Panc1 (cell line): ENCODE data around the gene CHMP4A.

Experiments used
- CTCF ChIP-seq: fragments of 450-650 bp; IDR thresholded peaks from 2 replicates; pipeline ENCODE4 v1.5.1; 2017; ENCODE audit warnings: mild to moderate bottlenecking
- POLR2AphosphoS5 ChIP-seq: IDR thresholded peaks from 2 replicates; pipeline ENCODE4 v1.6.1; 2012; ENCODE audit warnings: mild to moderate bottlenecking, low read depth, low read length, moderate library complexity
- REST ChIP-seq, 2 experiments: IDR thresholded peaks; 2 replicates each; pipeline ENCODE4 v1.6.1; 2011 to 2012; ENCODE audit warnings: low read depth in 2 of 2, control low read depth in 1 of 2, low read length in 1 of 2, mild to moderate bottlenecking in 1 of 2, moderate library complexity in 1 of 2; ENCODE audit not compliant: insufficient read depth in 1 of 2

- TF ChIP-seq CTCF (no peak), REST (IDR thresholded peaks at IDR 0.05; ENCODE audit: insufficient read depth in 1 of 2, low read depth in 2 of 2, low read length in 1 of 2) (no peak), POLR2AphosphoS5 (no peak)
Observed at GRCh38 chr14:24194186-24194872, 19.0 kb downstream of the CHMP4A start.
